Gastroesophageal sphincter (tissue), 4 donors: ENCODE data around the gene FHDC1. TPM values are rescaled to one million over a fixed set of nuclear protein-coding genes. Genes with fewer than 3 reads are reported as not detected.

ENCODE experiments used
- ATAC-seq: fragments of 150-250 bp; one replicate; pipeline ENCODE4 v1.9.1; 2016; ENCODE audit warnings: mild to moderate bottlenecking, moderate library complexity
- H3K27ac ChIP-seq, 4 donors: fragments of 200-600 bp; sonication (generic) in 3 of 4; 1 replicate in 3 of 4; 2 replicates in 1 of 4; pipeline ENCODE4 v1.5.1; 2016 to 2019
- H3K27me3 ChIP-seq: fragments of 200-600 bp; sonication (generic); one replicate; pipeline ENCODE4 v1.5.1; 2019
- H3K36me3 ChIP-seq, 2 donors: fragments of 200-600 bp; sonication (generic); one replicate each; pipeline ENCODE4 v1.5.1; 2019; ENCODE audit warnings: control low read depth in 1 of 2
- H3K4me1 ChIP-seq, 3 donors: fragments of 200-600 bp; sonication (generic); 1 replicate in 2 of 3; 2 replicates in 1 of 3; pipeline ENCODE4 v1.5.1; 2016 to 2019; ENCODE audit warnings: control low read depth in 2 of 3
- H3K4me3 ChIP-seq, 2 donors: fragments of 200-600 bp; sonication (generic); one replicate each; pipeline ENCODE4 v1.5.1; 2019; ENCODE audit warnings: mild to moderate bottlenecking in 1 of 2, moderate library complexity in 1 of 2
- H3K9me3 ChIP-seq, 3 donors: fragments of 200-600 bp; sonication (generic); one replicate each; pipeline ENCODE4 v1.5.1; 2017 to 2019; ENCODE audit warnings: control low read depth in 2 of 3
- CTCF ChIP-seq, 4 experiments: fragments of 200-600 bp in 2 of 4; fragments of 450-650 bp in 2 of 4; sonication (generic) in 1 of 4; IDR thresholded peaks; one replicate each; pipeline ENCODE4 v1.5.1; 2017 to 2019; ENCODE audit warnings: antibody characterized with exemption in 4 of 4, mild to moderate bottlenecking in 2 of 4, moderate library complexity in 2 of 4
- EP300 ChIP-seq: sonication (generic); formaldehyde crosslinking; IDR thresholded peaks from one replicate; pipeline ENCODE4 v1.6.1; 2017; ENCODE audit warnings: antibody characterized with exemption, mild to moderate bottlenecking
- POLR2A ChIP-seq, 2 donors: fragments of 450-650 bp; IDR thresholded peaks; one replicate each; pipeline ENCODE4 v1.6.1; 2017; ENCODE audit warnings: antibody characterized with exemption in 2 of 2, mild to moderate bottlenecking in 2 of 2, moderate library complexity in 1 of 2
- POLR2AphosphoS5 ChIP-seq: sonication (generic); formaldehyde crosslinking; IDR thresholded peaks from one replicate; pipeline ENCODE4 v1.6.1; 2017; ENCODE audit warnings: antibody characterized with exemption
- WGBS, 2 donors: methylation state at CpG; one replicate each; pipeline ENCODE4 v1.1.5; 2018; ENCODE audit warnings: low coverage in 1 of 2; 5-methylcytosine and 5-hydroxymethylcytosine counted together
- total RNA-seq, 4 donors: library from RNA; depleted of rRNA; stranded (reverse); fragments of >200 nt; gene quantifications; one replicate each; pipeline ENCODE4 v1.1.0, GENCODE V29; 2016

Gene FHDC1
- total RNA-seq, 4 donors from 2014 or later = 0.62 to 1.8 (median 1.3) TPM

DNA sequence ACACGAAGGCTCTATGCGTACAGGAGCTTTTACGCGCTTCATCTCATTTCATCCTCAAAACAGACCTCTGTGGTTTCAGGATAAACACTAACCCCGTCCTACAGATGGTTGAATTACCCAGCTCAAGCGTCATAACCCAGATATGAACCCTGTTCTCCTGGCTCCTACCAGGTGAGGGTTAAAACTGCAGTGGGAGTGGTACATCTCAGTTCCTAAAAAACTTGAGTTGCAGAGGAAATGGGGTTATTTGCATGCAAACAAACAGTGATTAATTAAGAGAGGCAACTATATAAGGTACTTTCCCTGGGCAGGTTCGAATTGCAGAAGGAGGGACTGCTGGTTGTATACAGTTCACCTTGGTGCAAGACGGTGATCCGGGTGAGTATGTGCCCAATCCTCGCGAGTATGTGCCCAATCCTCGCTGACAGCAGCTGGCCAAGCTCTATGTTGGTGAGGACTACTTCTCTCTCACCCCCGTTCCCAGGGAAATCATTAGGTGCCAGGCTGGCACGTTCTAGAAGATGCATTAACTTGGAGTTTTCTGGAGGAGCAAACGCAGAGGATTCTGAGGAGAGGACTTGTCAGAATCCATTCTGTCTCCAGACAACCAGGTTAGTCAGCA lies 72.6 kb downstream of the FHDC1 start:
- TF ChIP-seq POLR2AphosphoS5 (no peak), POLR2A (IDR thresholded peaks at IDR 0.05) (no peak), EP300 (no peak), CTCF (IDR thresholded peaks at IDR 0.05) (no peak)
- Histone ChIP-seq H3K4me1 (no peaks in the 10 kb centered on the region), H3K36me3 (no peaks in the 10 kb centered on the region), H3K4me3 (no peak overlapping the region), H3K27ac (no peak overlapping the region), H3K27me3 (no peaks in the 10 kb centered on the region), H3K9me3 (peaks cover 0 to 8% (median 0%) of the 10 kb centered on the region in 3 donors)
- WGBS, 2 donors = 71 to 87% methylated on average over 4 to 15 of the region's 15 CpGs
- no peak for ATAC-seq

DNA sequence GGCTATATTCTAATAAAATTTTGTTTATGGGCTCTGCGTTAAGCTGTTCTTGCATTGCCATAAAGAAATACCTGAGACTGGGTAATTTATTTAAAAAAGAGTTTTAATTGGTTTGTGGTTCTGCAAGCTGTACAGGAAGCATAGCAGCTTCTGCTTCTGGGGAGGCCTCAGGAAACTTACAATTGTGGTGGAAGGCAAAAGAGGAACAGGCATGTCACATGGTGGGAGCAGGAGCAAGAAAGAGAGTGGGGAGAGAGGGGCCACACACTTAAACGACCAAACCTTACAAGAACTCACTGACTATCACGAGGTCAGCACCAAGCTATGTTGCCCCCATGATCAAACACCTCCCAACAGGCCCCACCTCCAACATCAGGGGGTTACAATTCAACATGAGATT lies 74.0 kb downstream of the FHDC1 start:
- Histone ChIP-seq H3K27me3 (no peaks in the 10 kb centered on the region), H3K9me3 (peaks cover 0 to 8% (median 0%) of the 10 kb centered on the region in 3 donors), H3K4me1 (no peaks in the 10 kb centered on the region), H3K4me3 (no peak overlapping the region), H3K27ac (no peak overlapping the region), H3K36me3 (no peaks in the 10 kb centered on the region)
- no peak for ATAC-seq
- 78 to 86% methylated on average over 3 of the region's 3 CpGs for WGBS, 2 donors
- TF ChIP-seq EP300 (no peak), POLR2A (IDR thresholded peaks at IDR 0.05) (no peak), POLR2AphosphoS5 (no peak), CTCF (IDR thresholded peaks at IDR 0.05) (no peak)

- Histone ChIP-seq H3K36me3 (no peaks in the 10 kb centered on the region), H3K27me3 (no peaks in the 10 kb centered on the region), H3K4me3 (no peak overlapping the region), H3K4me1 (no peaks in the 10 kb centered on the region), H3K9me3 (peaks cover 0 to 8% (median 0%) of the 10 kb centered on the region in 3 donors), H3K27ac (no peak overlapping the region)
- 65 to 75% methylated on average over 4 of the region's 5 CpGs for WGBS, 2 donors
- no peak for ATAC-seq
- TF ChIP-seq CTCF (IDR thresholded peaks at IDR 0.05) = no peak
- no peak for TF ChIP-seq POLR2A (IDR thresholded peaks at IDR 0.05)
- TF ChIP-seq EP300 = no peak
- no peak for TF ChIP-seq POLR2AphosphoS5
Observed at GRCh38 chr4:153013202-153013977, 77.3 kb downstream of the FHDC1 start.

GRCh38 chr4:153014460-153014859 lies 78.3 kb downstream of the FHDC1 start:
- no peak overlapping the region for H3K4me3 ChIP-seq
- H3K27ac ChIP-seq = no peak overlapping the region
- no peaks in the 10 kb centered on the region for H3K36me3 ChIP-seq
- no peaks in the 10 kb centered on the region for H3K27me3 ChIP-seq
- peaks cover 0 to 8% (median 0%) of the 10 kb centered on the region in 3 donors for H3K9me3 ChIP-seq
- H3K4me1 ChIP-seq = no peaks in the 10 kb centered on the region
- no peak for ATAC-seq
- TF ChIP-seq EP300 (no peak), CTCF (IDR thresholded peaks at IDR 0.05) (no peak), POLR2AphosphoS5 (no peak), POLR2A (IDR thresholded peaks at IDR 0.05) (no peak)

- 86 to 90% methylated on average over 3 to 4 of the region's 4 CpGs for WGBS, 2 donors
- Histone ChIP-seq H3K27me3 (no peaks in the 10 kb centered on the region), H3K4me1 (no peaks in the 10 kb centered on the region), H3K4me3 (no peak overlapping the region), H3K36me3 (no peaks in the 10 kb centered on the region), H3K9me3 (no peaks in the 10 kb centered on the region), H3K27ac (no peak overlapping the region)
- no peak for TF ChIP-seq EP300
- TF ChIP-seq POLR2A (IDR thresholded peaks at IDR 0.05) = no peak
- no peak for TF ChIP-seq POLR2AphosphoS5
- TF ChIP-seq CTCF (IDR thresholded peaks at IDR 0.05) = no peak
- ATAC-seq = no peak
Observed at GRCh38 chr4:153016592-153016991, 80.5 kb downstream of the FHDC1 start.
